Embryonic facial prominence (tissue), 1 donor: ENCODE data around the gene KCNAB2.

Experiments
- DNase-seq: peaks from one replicate; pipeline ENCODE4 v3.0.0-alpha.2; 2016; ENCODE audit errors: extremely low spot score

The KCNAB2 gene

DNA sequence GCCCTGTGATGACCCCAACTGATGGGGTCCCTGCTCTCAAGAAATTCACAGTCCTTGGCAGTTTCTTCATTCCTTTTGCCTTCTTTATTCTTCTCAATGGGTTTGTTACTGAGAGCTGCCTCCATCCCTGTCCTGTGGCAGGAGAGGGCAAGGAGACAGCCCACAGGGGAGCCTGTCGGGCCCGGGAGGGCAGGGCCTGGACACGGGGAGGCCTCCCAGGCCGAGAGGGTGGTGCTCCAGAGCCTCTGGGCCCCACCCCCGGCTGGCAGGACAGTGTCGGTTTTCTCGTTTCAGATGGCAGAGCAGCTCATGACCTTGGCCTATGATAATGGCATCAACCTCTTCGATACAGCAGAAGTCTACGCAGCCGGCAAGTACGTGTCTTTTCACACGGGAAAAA, 36.2 kb downstream of the KCNAB2 start:
- no peak for DNase-seq

DNA sequence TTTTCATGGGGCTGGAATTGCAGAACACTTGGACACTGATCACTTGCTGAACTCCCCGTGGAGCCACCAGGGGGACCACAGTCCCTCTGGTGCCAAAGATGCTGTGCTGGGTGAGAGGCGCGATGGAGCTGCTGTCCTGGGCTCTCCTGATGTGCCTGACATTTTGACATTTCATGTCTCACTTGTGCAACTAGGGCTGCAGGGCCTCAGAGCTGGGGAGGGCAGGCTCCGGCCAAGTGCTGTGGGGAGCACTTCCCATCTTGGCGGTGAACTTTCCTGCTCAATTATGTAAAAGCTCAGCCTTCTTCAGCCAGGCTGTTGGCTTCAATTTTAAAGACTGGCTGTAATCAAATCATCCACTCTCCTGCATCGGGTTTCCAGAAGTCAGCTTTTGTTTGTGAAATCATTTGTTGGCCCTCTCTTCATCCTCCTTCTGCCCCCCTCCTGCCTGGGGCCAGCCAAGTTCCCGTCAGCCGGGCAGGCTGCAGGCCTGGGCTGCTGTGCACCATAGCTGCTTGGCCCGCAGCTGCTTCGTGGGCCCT, 36.8 kb downstream of the KCNAB2 start:
- no peak for DNase-seq

DNA sequence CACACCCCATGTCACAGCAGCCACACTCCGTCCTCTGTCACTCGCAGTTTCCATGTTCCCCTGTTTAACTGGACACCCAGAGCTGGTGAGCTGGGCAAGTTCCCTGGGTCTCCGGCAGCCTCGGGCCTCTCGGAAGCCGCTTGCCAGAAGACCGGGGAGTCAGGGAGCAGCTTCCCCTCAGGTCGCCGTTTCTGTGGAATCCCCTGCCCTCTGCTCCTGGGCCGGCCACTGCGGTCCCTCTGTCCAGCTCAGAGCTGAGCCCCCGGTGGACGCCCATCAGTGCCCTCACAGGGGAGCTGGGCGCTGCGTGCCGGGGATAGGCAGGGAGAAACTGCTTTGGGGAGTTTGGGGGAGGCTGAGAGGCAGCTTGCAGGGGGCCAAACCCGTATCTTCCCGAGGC, 37.7 kb downstream of the KCNAB2 start:
- DNase-seq, result no peak

DNA sequence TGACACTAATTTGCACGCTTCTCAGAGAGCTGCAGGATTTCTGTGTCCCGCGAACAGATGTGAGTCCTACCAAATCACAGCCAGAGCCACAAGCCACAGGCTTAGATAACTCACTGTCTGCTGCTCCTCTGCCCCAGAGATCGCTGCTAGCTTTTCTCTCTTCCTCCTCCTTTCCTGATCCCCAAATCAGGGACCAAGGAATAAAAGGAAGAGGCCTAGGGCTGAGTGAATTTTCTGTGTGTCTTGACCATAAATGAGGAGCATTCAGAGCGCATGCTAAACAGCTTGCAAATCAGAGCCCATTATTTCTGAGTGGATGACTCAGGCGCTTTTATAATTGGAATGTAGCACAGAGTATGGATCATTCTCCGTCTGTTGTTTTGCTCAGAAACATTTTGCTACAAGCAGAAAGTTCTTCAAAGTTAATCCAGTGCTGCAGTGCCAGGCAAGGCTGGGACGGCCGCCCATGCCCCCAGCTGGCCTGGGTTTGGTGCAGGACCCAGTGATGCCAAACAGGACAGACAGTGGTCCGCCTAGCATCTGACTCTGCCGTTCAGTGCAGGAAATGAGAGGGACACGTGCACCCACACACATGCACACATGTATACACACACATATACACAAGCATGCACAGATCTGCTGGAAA, 38.2 kb downstream of the KCNAB2 start:
- DNase-seq, result no peak

DNA sequence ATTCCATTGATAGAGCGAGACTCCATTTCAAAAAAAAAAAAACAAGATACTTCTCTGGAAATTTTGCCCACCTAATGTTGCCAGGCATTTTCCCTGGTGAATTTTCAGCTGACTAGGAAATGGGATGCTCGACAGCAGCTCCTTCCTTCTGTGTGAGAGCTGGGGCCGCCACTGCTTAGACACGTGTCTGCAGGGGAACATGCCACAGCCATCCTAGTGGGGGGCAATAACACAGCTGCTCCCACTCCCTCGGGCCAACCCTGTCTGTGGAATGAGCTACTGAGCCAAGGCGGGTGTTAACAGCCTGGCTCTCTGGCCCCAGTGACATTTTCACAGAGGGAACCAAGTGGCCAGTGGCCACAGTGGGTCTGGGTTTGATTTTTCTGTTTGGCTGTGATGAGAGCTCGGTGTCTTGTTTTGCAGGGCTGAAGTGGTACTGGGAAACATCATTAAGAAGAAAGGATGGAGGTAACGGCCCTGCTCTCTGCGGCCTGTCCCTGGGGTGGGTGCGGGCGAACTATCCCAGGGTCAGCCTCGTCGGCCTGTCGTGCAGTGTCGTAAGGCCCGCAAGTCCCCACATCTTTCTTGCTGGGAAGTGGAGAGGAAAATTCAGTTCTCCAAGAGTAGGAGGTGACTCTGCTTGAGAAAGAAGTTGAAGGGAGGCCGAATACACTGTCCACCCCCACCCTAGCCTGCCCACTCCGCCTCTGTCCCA, 39.2 kb downstream of the KCNAB2 start:
- DNase-seq, result no peak

DNA sequence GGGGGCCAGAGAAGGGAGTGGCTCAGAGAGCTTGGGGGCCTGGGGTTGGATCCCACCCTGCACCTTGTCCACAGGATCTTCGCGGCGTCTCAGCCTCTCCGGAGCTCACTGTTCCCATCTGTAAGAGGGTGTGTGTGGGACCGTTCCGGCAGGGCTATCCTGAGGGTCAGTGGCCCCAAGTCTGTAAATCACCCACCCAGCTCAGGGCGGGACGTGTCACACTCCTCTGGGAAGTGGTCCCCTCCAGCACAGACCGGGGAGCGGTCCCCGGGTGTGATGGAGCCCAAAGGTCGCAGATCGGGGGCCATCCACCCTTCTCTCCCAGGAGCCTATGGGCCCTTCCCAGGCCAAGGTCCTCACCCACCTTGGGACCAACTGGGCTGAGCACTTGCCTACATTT, 40.0 kb downstream of the KCNAB2 start:
- no peak for DNase-seq

DNA sequence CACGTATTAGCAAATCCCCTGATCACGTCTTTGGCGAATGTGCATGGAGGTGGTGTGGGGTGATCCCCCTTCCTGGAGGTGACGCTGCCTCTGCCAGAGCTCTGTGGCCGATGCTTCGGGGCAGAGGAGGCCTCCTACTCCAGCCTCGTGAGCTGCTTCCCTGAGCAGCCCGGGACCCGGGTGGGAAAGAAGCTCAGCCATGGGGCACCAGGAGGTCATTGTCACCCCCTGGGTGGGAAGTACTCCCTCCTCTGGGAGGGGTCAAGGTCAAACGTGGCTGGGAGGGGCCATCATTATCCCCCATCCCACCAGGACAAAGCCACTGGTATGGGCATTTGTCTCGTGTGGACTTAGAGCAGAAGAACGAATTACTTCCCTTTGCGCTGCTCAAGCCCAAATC, 40.7 kb downstream of the KCNAB2 start:
- DNase-seq, result no peak

DNA sequence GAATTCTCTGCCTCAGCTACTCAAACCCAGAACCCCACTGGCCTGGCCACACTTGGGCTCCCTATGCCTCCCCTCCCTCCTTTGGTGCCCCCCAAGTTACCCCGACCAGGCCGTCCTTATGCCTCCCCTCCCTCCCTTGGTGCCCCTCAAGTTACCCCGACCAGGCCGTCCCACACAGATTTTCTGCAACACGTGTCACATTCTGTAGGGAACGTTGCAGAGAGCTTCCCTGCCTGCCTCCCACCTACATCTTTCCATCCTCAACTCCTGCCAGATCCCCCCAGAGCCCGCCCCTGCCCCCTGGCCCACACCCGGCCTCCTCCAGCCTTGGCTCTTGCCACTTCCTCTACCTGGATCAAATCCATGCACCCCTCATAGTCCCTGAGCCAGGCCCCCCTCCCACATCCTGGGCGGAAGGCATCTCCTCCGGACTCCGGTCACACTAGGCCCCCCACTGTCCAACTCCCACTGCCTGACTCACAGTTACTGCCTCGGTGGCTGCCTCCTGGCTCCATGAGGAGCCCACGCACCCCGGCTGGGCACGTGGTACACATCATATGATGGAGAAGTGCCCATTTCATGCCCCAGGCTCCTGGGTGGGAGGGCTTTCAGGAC, 41.2 kb downstream of the KCNAB2 start:
- no peak for DNase-seq

DNA sequence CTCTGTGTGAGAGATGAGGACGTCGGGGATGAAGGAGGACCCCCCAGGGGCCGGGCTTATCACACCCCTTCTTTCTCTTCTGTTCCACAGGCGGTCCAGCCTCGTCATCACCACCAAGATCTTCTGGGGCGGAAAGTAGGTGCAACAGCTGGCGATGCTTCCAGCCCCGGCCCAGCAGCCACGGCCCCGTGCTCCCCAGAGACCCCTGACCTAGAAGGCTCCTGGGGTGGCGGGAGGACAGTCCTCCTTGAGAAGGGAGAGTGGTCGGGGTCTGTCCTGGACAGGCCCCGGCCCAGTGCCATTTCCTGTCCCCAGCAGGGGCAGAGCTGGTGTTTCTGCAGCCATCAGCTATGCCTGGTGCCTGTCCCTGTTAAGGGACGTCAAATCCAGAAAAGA, 41.7 kb downstream of the KCNAB2 start:
- DNase-seq, result no peak

DNA sequence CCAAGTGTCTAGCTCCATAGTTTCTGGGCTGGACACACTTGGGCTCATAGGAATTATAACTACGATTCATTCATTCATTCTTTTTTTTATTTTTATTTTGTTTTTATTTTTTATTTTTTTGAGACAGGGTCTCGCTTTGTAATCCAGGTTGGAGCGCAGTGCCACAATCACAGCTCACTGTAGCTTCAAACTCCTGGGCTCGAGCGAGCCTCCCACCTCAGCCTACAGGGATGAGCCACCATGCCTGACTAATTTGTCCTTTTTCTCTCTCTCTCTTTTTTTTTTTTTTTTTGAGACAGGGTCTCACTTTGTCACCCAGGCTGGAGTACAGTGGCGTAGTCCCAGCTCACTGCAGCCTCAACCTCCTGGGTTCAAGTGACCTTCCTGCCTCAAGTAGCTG, 42.3 kb downstream of the KCNAB2 start:
- no peak for DNase-seq

DNA sequence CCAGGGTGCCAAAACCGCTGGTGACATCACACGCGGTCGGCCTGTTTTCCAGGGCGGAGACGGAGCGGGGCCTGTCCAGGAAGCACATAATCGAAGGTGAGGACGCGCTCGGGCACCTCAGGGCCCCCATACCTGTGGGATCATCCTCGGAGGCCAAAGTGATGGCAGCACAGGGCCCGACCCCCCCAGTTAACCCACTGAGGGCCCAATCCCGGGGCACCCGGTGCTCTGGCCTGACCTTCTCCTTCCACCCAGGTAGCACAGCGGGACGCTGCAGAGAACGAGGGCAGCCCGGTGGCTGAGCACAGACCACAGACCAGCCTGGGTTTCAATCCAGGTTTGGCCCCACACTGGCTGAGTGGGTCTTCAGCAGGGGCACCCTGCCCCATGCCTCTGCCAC, 43.3 kb downstream of the KCNAB2 start:
- DNase-seq, result no peak

DNA sequence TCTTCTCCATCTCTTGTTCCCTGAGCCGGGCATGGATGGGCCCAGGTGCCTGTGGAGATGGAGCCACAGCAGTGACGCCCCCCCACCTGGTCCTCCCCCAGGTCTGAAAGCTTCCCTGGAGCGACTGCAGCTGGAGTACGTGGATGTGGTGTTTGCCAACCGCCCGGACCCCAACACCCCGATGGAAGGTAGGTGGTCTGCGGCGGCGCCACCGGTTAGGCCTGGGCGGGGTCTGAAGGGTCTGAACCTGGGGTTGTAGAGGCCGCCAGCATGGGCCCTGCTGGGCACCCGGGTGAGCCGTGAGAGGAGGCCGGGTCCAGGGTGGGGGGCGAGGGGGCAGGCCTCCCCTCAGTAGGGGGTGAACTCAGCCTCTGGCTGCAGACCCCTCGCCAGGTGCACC, 44.6 kb downstream of the KCNAB2 start:
- DNase-seq, result no peak

DNA sequence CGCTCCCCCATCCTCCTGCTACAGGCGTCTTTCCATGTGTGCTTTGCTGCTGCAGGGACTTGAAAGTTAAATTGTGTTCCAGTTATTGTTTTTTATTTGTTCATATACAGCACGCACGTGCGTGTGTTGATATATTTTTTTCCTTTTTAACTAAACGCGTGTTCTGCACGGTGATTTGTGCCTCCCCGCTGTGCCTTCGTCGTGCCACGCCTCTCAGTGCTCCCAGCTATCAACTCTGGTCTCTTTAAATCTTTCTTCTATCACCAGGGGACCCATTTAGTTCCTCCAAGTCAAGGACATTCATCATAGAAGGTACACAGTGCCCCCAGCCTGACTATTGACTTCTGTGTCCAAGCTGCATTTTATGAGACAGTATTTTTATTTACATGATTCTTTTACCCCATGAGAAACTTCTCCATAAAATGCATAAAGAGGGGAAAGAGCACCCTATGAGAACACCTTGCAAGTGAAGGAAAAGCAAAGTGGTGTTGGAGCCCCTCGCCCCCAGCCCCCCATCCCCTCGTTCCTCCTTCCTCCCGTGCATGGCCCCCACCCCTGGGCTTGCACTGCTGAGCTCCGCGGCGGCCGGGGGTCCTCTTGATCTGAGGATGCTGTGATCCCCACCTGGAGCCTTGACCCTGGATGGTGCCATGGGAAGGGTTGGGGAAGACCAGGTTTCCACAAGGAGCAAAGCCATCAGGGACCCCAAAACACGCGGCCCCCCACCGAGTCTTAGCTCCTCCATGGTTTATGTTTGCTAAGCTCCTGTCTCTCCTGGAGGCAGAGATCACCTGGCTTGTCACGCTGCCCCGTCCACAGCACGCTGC, 45.5 kb downstream of the KCNAB2 start:
- no peak for DNase-seq

DNA sequence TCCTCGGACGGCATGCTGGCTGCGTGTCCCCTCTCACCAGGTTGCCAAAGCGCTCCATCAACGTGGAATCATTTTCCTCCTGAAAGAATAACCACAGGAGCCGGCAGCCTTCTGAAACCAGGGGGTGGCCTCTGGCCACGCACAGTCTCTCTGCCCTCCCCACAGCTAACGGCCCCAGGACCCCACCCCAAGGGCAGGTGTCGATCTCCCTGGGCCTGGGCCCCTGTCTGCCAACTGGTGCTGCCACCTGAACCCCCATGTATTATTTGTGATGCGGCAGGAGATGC, 46.1 kb downstream of the KCNAB2 start:
- no peak for DNase-seq

DNA sequence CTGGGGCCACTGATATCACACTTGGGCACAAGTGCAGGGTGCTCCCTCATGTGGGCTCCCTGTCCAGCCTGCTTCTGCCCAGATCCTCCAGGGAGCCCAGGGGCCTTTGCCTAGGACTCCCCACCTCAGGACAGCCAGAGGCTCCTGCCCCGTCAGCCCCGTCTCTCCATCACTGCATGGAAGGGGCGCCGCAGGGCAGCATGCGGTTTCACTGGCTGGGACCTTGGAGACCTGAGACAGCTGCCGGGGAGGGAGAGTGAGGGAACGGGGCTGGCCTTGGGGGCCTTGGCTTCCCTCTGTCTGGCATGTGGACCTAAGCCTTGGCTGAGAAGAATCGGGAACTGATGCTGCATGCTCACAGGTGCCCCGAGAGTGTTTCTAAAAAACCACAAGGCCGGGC, 46.5 kb downstream of the KCNAB2 start:
- no peak for DNase-seq

DNA sequence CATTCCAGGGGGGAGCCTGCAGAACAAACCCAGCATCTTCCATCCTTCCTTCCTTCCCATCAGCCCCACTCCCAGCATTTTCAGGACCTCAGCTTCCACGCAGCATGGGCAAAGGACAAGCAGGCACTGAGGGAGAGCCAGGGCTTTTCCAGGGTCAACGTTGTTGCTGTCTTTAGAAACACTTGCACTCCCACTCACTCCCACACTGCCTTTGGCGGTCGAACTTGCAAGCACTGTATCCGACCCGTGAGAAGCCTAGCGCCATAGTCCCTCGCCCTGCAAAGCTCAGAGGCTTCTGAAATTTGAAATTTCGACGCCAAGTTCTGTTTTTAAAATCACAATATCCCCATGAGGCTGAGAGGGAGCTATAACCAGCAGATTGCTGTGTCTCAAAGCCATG, 47.4 kb downstream of the KCNAB2 start:
- no peak for DNase-seq

DNA sequence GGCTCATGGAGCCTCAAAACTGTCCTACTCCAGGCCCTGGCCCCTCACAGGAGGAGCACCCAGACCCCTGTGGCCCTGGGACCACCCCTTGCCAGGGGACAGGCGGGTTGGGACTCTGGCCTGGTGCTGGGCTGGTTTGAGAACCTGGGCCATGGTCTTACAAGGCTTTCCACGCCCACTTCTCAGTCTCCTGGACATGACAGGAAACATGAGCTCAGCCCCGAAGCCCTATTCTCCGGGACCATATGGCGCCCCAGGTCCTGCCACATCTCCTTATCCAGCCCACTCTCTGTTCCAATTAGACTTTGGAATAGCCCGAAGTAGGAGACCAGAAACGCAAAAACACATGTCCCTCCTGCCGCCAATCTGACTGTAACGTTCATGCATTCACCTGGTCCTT, 47.9 kb downstream of the KCNAB2 start:
- no peak for DNase-seq

DNA sequence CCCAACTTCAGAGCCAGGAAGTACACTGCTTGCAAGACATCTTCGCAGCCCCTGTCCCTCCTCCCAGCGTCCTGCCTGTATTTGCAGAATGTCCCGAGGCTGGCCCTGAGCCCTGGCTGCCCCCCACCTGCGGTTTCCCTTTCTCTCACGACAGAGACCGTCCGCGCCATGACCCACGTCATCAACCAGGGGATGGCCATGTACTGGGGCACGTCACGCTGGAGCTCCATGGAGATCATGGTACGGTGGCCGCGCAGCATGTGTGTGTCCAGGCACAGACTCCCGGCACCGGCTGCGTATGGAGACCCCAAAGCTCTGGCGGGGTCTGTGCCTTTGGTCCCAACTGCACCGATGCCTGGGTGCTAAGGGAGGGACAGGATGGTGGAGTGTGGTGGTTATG, 48.6 kb downstream of the KCNAB2 start:
- DNase-seq, result no peak

DNA sequence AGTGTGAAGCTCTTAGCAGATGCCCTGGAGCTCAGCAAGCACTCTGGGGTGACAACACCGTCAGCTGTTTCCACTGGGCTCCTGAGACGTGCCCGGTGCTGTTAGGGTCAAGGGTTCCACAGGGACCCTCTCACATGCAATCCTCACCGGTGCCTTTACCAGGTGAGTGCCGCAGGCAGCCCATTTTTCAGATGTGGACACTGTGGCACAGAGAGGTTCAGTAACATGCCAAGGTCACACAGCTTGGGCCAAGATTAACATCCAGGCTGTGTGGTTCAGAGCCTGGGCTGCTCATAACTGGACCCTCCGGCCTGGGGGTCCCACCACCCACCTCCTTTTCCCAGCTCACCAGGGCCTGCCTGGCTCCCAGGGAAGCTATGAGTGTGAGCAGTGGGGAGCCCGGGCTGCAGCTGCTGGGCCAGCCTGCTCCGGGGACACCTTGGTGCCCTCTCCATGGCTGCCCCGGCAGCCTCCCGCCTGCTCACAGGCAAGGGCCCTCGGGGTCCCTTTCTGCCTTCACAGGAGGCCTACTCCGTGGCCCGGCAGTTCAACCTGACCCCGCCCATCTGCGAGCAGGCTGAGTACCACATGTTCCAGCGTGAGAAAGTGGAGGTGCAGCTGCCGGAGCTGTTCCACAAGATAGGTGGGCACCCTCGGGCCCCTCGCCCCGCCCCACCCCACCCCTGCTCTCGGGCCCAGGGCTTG, 49.3 kb downstream of the KCNAB2 start:
- DNase-seq, result no peak

DNA sequence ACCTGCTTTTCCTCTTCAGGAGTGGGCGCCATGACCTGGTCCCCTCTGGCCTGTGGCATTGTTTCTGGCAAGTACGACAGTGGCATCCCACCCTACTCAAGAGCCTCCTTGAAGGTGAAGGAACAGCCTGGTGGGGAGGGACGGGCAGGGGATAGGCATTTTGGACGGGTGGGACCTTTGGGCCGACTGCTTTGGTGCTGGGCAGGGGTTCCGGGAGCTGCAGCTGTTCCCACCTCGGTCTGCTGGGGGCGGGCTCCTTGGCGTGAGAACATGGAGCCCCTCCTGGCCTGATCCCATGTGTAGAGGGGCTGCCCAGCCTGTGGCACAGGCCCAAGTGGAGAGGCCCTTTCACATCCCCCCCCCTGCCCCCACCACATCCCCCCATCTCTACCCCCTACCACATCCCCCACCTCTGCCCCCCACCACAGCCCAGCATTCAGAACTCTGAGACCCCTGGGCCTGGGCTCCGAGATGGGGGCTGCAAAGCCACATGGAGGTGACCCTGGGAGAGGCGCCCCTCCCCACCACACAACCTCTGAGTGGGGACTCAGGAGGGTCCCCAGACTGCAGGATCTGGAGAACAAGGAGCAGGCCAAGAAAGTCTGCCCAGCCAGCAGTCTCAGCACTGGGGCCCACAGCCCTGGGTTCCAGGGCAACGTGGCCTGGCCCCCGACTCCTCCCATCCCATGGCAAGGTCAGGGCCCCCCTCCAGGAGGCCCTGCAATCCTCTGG, 50.0 kb downstream of the KCNAB2 start:
- DNase-seq, result no peak
